Measurements from ENCODE around the gene GALNT18.
A peak's percentile ranks its signal among the peaks of the same experiment; 100 is the strongest.

GALNT18 gene

DNA sequence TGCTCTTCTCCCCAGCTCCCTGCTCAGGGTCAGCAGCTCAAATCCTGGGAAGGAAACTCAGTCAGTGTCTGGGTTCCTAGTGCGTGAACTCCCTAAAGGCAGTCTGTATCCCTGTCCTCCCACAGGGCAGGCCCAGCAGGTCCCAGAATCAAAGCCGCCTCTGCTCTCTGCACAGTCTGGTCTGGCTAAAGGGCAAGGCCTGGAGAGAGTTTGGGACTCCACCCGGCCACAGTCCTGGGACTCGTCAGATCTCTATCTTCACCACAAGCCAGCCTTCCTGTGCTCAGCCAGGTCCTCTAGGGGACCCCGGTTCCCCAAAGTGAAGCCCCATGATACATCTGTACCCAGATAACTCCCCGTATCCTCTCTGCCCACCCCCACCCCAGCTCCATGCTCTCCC, 212.6 kb downstream of the GALNT18 start:
- peaks cover 0 to 11% of the 10 kb centered on the region in 2 donors for H3K4me1 ChIP-seq (ENCODE audit: control insufficient read depth in 2 of 2, insufficient read depth in 1 of 2, low read depth in 1 of 2, low read length in 2 of 2)
- no peak overlapping the region for H4K91ac ChIP-seq (ENCODE audit: low read depth, low read length, poor library complexity)
- no peak overlapping the region for H2BK12ac ChIP-seq (ENCODE audit: low read length)
- no peak overlapping the region for H3K14ac ChIP-seq (ENCODE audit: low read length)
- no peak overlapping the region for H3K4ac ChIP-seq (ENCODE audit: low read length)
- no peak overlapping the region for H2BK15ac ChIP-seq (ENCODE audit: low read length)
- no peaks in the 10 kb centered on the region for H3K9me3 ChIP-seq (replicated peaks in 1 of 2; ENCODE audit: control insufficient read depth in 2 of 2, insufficient read depth in 1 of 2, low read depth in 1 of 2, low read length in 2 of 2)
- H3K79me1 ChIP-seq (ENCODE audit: low read depth, low read length) = no peaks in the 10 kb centered on the region
- WGBS, 2 donors (ENCODE audit: extremely low coverage in 2 of 2, insufficient read length in 2 of 2, insufficient replicate concordance in 1 of 2) = no CpG with 5 or more reads among the region's 6 CpGs
- H2AFZ ChIP-seq (ENCODE audit: low read length) = no peak overlapping the region
- H3K18ac ChIP-seq (ENCODE audit: low read length) = peak overlapping the region; percentile 42
- DNase-seq (ENCODE audit: low spot score) = no peak
- no peak overlapping the region for H4K8ac ChIP-seq (ENCODE audit: low read depth, low read length)
- H3K27me3 ChIP-seq (ENCODE audit: control insufficient read depth in 3 of 3, insufficient read depth in 3 of 3, low read depth in 1 of 3, low read length in 3 of 3) = no peaks in the 10 kb centered on the region
- H3K4me3 ChIP-seq (ENCODE audit: low read length in 2 of 2) = no peak overlapping the region
- no peak overlapping the region for H3K9ac ChIP-seq (ENCODE audit: low read depth, low read length, poor library complexity)
- H3K4me2 ChIP-seq (ENCODE audit: insufficient read depth, low read length, poor library complexity, severe bottlenecking) = no peak overlapping the region
- H3K23ac ChIP-seq (ENCODE audit: low read depth, low read length, poor library complexity) = no peak overlapping the region
- H3K36me3 ChIP-seq (replicated peaks in 1 of 2; ENCODE audit: control insufficient read depth in 2 of 2, insufficient read depth in 2 of 2, low read length in 2 of 2) = no peaks in the 10 kb centered on the region
- no peak overlapping the region for H3K27ac ChIP-seq (replicated peaks; ENCODE audit: low read length)
- peak overlapping the region; percentile 10 for H2BK120ac ChIP-seq (ENCODE audit: low read depth, low read length)
- no peak overlapping the region for H2BK5ac ChIP-seq (ENCODE audit: low read length)
- H2AK5ac ChIP-seq (ENCODE audit: low read depth, low read length) = no peak overlapping the region

DNA sequence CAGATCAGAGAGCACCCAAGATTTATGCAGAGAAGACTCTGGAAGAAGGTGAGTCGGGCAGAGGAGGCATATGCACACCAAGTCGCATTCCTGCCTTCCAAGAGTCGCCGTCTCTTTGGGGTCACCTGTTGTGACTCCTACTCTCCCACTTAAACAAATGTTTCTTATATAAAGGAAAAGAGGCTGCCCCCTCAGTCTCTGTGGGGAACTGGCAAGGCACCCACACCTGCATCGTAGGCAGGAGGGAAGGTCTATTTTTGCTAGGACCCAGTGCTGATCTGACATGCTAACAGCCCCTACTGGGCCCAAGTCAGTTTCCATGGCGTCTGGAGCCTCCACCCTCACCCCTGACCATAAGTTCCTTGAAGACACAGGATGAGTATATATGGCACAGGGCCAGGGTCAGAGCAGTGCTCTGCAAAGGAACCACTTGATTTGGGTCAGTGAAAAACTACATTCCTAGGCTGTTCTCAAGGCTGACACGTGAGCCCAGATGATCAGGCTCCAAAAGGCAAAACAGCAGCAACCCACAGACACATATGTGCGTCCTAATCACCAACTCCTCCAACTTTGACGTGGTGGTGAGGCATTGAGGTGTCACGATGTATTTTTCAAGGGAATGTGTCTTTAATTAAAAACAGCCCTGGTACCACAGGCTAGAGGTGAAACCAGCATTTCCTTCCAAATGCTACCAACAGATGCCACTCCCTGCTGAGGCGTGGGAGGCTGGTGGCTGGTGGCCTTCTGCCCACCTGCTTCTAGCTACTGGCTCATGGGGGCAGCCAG, 213.2 kb downstream of the GALNT18 start:
- H2BK120ac ChIP-seq (ENCODE audit: low read depth, low read length) = peak overlapping the region; percentile 10

DNA sequence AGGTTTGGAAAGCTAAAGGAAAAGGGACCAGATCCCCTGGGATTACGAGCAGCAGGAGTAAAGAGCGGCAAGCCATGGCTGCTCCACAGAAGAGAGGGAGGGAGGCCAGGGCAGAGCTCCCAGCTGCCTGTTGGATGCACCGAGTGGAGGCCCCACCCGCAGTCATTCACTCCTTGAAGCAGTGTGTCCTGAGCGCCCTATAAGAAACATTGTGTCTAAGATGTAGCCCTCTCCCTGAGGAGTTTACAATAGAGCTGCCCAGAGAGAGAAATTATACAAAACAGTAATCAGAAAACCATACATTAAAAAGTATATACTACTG, 214.1 kb downstream of the GALNT18 start:
- Histone ChIP-seq H3K4me3 (ENCODE audit: low read length in 2 of 2) (no peak overlapping the region), H4K8ac (ENCODE audit: low read depth, low read length) (no peak overlapping the region), H3K4ac (ENCODE audit: low read length) (no peak overlapping the region), H3K14ac (ENCODE audit: low read length) (no peak overlapping the region), H3K23ac (ENCODE audit: low read depth, low read length, poor library complexity) (no peak overlapping the region), H2BK120ac (ENCODE audit: low read depth, low read length) (no peak overlapping the region), H3K79me1 (ENCODE audit: low read depth, low read length) (no peaks in the 10 kb centered on the region), H3K27ac (replicated peaks; ENCODE audit: low read length) (no peak overlapping the region), H2AFZ (ENCODE audit: low read length) (no peak overlapping the region), H2BK12ac (ENCODE audit: low read length) (no peak overlapping the region), H3K36me3 (replicated peaks in 1 of 2; ENCODE audit: control insufficient read depth in 2 of 2, insufficient read depth in 2 of 2, low read length in 2 of 2) (no peaks in the 10 kb centered on the region), H3K4me2 (ENCODE audit: insufficient read depth, low read length, poor library complexity, severe bottlenecking) (no peak overlapping the region), H3K27me3 (ENCODE audit: control insufficient read depth in 3 of 3, insufficient read depth in 3 of 3, low read depth in 1 of 3, low read length in 3 of 3) (no peaks in the 10 kb centered on the region), H2AK5ac (ENCODE audit: low read depth, low read length) (no peak overlapping the region), H4K91ac (ENCODE audit: low read depth, low read length, poor library complexity) (no peak overlapping the region), H2BK5ac (ENCODE audit: low read length) (no peak overlapping the region), H3K9ac (ENCODE audit: low read depth, low read length, poor library complexity) (no peak overlapping the region), H2BK15ac (ENCODE audit: low read length) (no peak overlapping the region), H3K18ac (ENCODE audit: low read length) (no peak overlapping the region), H3K4me1 (ENCODE audit: control insufficient read depth in 2 of 2, insufficient read depth in 1 of 2, low read depth in 1 of 2, low read length in 2 of 2) (peaks cover 0 to 16% of the 10 kb centered on the region in 2 donors), H3K9me3 (replicated peaks in 1 of 2; ENCODE audit: control insufficient read depth in 2 of 2, insufficient read depth in 1 of 2, low read depth in 1 of 2, low read length in 2 of 2) (no peaks in the 10 kb centered on the region)
- no CpG with 5 or more reads among the region's 5 CpGs for WGBS, 2 donors (ENCODE audit: extremely low coverage in 2 of 2, insufficient read length in 2 of 2, insufficient replicate concordance in 1 of 2)
- no peak for DNase-seq (ENCODE audit: low spot score)

More for the DNA sequence above, 213.2 kb downstream of the GALNT18 start:
- Histone ChIP-seq H2AK5ac (ENCODE audit: low read depth, low read length) (no peak overlapping the region), H3K4me1 (ENCODE audit: control insufficient read depth in 2 of 2, insufficient read depth in 1 of 2, low read depth in 1 of 2, low read length in 2 of 2) (peaks cover 0 to 16% of the 10 kb centered on the region in 2 donors), H3K9ac (ENCODE audit: low read depth, low read length, poor library complexity) (no peak overlapping the region), H3K9me3 (replicated peaks in 1 of 2; ENCODE audit: control insufficient read depth in 2 of 2, insufficient read depth in 1 of 2, low read depth in 1 of 2, low read length in 2 of 2) (no peaks in the 10 kb centered on the region), H3K14ac (ENCODE audit: low read length) (no peak overlapping the region), H2AFZ (ENCODE audit: low read length) (no peak overlapping the region), H2BK15ac (ENCODE audit: low read length) (no peak overlapping the region), H3K27me3 (ENCODE audit: control insufficient read depth in 3 of 3, insufficient read depth in 3 of 3, low read depth in 1 of 3, low read length in 3 of 3) (no peaks in the 10 kb centered on the region), H4K91ac (ENCODE audit: low read depth, low read length, poor library complexity) (no peak overlapping the region), H3K27ac (replicated peaks; ENCODE audit: low read length) (no peak overlapping the region), H2BK12ac (ENCODE audit: low read length) (no peak overlapping the region), H3K18ac (ENCODE audit: low read length) (peak overlapping the region; percentile 42), H2BK5ac (ENCODE audit: low read length) (no peak overlapping the region), H4K8ac (ENCODE audit: low read depth, low read length) (no peak overlapping the region), H3K79me1 (ENCODE audit: low read depth, low read length) (no peaks in the 10 kb centered on the region), H3K36me3 (replicated peaks in 1 of 2; ENCODE audit: control insufficient read depth in 2 of 2, insufficient read depth in 2 of 2, low read length in 2 of 2) (no peaks in the 10 kb centered on the region), H3K4me2 (ENCODE audit: insufficient read depth, low read length, poor library complexity, severe bottlenecking) (no peak overlapping the region), H3K4me3 (ENCODE audit: low read length in 2 of 2) (no peak overlapping the region), H3K4ac (ENCODE audit: low read length) (no peak overlapping the region), H3K23ac (ENCODE audit: low read depth, low read length, poor library complexity) (no peak overlapping the region)
- DNase-seq (ENCODE audit: low spot score) = no peak
- WGBS, 2 donors (ENCODE audit: extremely low coverage in 2 of 2, insufficient read length in 2 of 2, insufficient replicate concordance in 1 of 2) = no CpG with 5 or more reads among the region's 11 CpGs

DNA sequence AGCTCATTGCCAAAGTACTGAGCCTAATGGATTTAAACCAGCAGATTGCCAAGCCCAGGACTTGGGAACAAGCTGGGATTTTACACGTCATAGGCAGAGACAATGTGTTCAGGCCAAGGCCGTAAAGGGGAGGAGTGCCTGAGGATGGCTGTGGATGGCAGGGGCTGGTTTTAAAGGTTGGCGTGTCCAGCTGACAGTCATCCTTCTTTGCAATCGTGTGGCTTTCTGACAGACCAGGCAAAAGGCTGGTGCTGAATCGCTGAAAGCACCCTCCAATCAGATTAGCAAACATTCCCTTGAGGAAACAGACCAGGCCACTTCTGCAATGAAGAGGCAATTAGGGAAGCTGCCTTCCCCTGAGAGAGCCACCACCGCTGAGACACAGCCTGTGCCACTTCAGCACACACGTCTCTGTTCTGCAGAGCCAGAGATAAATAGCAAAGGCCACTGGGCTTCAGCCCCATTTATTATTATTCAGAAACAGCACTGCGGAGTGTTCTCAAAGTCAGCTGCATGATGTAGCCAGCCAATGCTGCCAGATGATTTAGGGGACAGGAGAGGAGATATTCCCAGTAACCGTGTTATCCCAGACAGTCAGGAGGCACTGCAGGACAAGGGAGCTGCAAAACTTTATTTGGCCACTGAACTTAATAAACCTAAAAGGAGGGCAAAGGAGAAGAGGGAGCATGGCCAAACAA, 214.6 kb downstream of the GALNT18 start:
- no peak overlapping the region for H3K18ac ChIP-seq (ENCODE audit: low read length)
- H3K27ac ChIP-seq (replicated peaks; ENCODE audit: low read length) = no peak overlapping the region
- H2BK5ac ChIP-seq (ENCODE audit: low read length) = no peak overlapping the region
- no peaks in the 10 kb centered on the region for H3K27me3 ChIP-seq (ENCODE audit: control insufficient read depth in 3 of 3, insufficient read depth in 3 of 3, low read depth in 1 of 3, low read length in 3 of 3)
- no CpG with 5 or more reads among the region's 9 CpGs for WGBS, 2 donors (ENCODE audit: extremely low coverage in 2 of 2, insufficient read length in 2 of 2, insufficient replicate concordance in 1 of 2)
- H3K4ac ChIP-seq (ENCODE audit: low read length) = no peak overlapping the region
- DNase-seq (ENCODE audit: low spot score) = no peak
- H2BK12ac ChIP-seq (ENCODE audit: low read length) = no peak overlapping the region
- H2BK15ac ChIP-seq (ENCODE audit: low read length) = no peak overlapping the region
- no peak overlapping the region for H3K9ac ChIP-seq (ENCODE audit: low read depth, low read length, poor library complexity)
- peaks cover 0 to 16% of the 10 kb centered on the region in 2 donors for H3K4me1 ChIP-seq (ENCODE audit: control insufficient read depth in 2 of 2, insufficient read depth in 1 of 2, low read depth in 1 of 2, low read length in 2 of 2)
- no peak overlapping the region for H4K8ac ChIP-seq (ENCODE audit: low read depth, low read length)
- no peak overlapping the region for H3K14ac ChIP-seq (ENCODE audit: low read length)
- no peak overlapping the region for H2BK120ac ChIP-seq (ENCODE audit: low read depth, low read length)
- no peak overlapping the region for H3K4me3 ChIP-seq (ENCODE audit: low read length in 2 of 2)
- no peak overlapping the region for H4K91ac ChIP-seq (ENCODE audit: low read depth, low read length, poor library complexity)
- no peak overlapping the region for H2AK5ac ChIP-seq (ENCODE audit: low read depth, low read length)
- H3K79me1 ChIP-seq (ENCODE audit: low read depth, low read length) = no peaks in the 10 kb centered on the region
- H2AFZ ChIP-seq (ENCODE audit: low read length) = no peak overlapping the region
- no peak overlapping the region for H3K23ac ChIP-seq (ENCODE audit: low read depth, low read length, poor library complexity)
- no peak overlapping the region for H3K4me2 ChIP-seq (ENCODE audit: insufficient read depth, low read length, poor library complexity, severe bottlenecking)
- H3K36me3 ChIP-seq (replicated peaks in 1 of 2; ENCODE audit: control insufficient read depth in 2 of 2, insufficient read depth in 2 of 2, low read length in 2 of 2) = no peaks in the 10 kb centered on the region
- no peaks in the 10 kb centered on the region for H3K9me3 ChIP-seq (replicated peaks in 1 of 2; ENCODE audit: control insufficient read depth in 2 of 2, insufficient read depth in 1 of 2, low read depth in 1 of 2, low read length in 2 of 2)

All from neuronal stem cell (in vitro differentiated cells).